Right renal cortex interstitium (tissue), 3 donors: Measurements from ENCODE around the gene GAK. TPM values are rescaled to one million over a fixed set of nuclear protein-coding genes. Genes with fewer than 3 reads are reported as not detected.

Source experiments
- DNase-seq, 3 donors: peaks; one replicate each; pipeline ENCODE4 v3.0.0-alpha.2; 2013; ENCODE audit warnings: low read depth in 3 of 3, low spot score in 2 of 3
- polyA plus RNA-seq, 3 donors: library from polyadenylated mRNA; unstranded; fragments of 120-200 nt; gene quantifications; one replicate each; pipeline ENCODE4 v1.2.1, GENCODE V29; 2013; ENCODE audit not compliant: insufficient read length in 3 of 3

The GAK gene
- polyA plus RNA-seq, 3 donors = 43.4 to 51.6 (median 50.9) TPM

DNA sequence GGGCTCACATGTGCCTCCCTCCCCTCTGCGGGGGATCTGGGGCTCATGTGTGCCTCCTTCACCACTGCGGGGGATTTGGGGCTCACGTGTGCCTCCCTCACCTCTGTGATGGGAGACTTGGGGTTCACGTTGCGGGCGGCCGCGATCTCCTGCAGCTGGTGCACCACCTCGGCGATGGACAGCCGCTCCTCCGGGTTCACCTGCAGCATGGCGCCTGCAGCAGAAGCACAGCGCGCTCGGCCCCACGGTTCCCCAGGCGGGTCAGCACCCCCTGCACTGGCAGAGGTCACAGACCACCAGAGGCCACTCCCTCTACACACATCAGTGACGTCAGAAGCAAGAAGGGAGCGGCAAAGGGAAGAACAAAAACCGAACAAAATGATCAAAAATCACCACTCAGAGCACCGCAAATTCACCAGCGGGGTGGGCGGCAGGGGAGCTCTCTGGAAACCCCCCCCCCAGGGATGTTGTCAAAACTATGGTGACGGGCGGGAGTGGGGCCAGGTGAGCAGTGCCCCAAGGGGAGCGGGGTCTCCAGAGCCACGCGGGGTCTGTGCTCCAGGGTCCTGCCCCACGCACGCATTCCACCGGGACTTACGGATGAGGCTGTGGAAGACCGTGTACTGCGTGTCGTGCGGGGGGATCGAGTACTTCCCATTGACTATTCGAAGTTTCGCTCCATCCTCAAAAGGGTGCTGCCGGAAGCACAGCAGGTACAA is 38.7 kb downstream of the GAK start:
- no peak for DNase-seq

DNA sequence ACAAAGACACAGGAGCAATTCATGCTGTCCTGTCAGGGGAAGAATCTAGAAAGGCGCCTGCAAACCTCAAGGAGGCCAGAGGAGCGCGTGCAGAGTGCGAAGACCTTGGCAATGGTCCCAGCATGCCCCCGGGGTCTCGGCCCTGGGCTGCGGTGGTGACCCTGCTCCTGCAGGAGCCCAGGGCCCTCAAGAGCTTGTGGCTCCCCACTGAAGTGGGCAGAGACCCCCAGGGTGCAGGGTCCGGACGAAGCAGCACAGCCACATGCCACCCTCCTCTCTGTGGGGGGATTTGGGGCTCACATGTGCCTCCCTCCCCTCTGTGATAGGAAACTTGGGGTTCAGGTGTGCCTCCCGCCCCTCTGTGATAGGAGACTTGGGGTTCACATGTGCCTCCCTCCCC is 39.3 kb downstream of the GAK start:
- DNase-seq = no peak

DNA sequence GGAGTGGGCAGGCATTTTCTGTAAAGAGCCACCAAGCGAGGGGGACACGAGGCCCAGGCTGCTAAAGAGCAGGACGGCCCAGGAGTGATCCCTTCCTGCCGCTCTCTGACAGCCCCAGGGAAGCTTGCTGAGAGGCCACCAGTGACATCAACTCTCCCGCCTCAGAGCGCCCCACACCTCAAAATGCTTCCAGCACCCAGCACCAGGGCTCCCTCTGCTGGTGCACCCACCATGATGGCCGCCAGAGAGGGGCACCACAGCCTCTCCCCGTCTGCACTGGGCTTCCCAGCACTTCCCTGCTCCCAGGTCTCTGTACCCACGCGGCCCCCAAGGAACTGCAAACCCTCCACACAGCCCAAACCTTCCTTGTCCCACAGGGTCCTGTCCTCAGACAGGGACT is 40.4 kb downstream of the GAK start:
- no peak for DNase-seq

DNA sequence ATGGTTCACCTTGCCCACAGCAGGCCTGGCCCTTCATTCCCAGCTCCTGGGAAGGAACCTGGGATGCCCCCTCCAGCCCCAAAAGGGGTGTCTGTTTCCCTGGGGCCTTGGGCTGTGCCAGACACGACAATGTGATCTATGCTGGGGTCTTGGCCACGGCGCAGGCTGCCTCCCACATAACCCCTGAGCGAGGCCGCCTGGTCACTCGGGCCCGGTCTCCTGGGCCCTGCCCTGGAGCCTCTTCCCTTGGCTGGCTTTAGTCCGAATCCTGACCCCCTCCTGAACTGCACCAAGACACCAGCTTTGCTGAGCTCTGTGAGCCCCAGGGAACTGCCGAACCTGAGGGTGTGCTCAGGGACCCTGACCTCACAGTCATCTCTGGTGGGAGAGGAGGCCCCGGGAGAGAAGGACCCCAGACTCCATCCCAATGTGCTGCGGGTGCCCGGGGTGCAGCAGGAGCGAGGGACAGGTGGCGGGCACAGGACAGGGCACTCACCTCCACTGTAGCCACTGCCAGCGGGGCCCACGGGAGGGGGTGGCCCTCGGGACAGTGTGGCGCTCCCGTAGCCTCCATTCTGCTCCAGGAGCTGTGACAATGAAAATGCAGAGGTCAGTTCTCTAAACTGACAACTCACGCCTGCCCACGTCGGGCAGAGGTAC is 42.0 kb downstream of the GAK start:
- DNase-seq = no peak

DNA sequence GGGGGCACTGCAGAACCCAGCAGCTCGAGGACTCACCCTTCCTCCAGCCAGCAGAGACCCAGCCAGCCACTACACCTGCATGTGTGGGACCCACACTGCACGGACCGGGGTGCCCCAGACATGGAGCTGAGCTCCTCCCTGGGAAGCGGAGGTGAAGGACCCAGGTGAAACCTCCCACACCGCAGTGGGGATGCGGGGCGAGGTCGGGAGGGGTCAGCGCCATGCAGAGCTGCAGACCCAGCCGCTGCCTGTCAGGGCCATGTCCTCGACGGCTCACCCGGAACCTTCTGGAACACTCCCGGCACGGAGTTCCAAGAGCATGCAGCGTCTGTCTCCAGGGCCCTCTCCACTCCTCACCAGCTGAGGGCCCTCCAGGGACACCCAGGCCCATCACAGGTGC is 42.6 kb downstream of the GAK start:
- no peak for DNase-seq

DNA sequence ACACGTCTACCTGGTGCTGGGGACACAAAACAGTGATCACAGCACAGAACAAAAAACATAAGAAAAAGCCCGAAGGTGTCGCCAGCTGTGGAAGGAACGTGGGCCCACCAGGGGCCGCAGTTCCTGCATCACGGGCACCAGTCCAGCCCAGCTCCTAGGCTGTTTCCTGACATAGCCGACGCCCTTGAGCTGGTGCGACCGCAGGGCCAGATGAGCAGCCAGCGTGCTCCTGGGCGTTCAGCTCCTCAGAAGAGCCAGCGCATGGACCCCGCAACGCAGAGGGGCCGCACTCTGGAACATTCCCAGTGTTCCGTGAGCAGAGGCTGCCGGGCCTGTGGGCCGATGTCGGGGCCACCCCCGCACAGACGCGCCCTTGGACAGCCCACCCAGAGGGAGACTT is 44.1 kb downstream of the GAK start:
- DNase-seq = no peak

DNA sequence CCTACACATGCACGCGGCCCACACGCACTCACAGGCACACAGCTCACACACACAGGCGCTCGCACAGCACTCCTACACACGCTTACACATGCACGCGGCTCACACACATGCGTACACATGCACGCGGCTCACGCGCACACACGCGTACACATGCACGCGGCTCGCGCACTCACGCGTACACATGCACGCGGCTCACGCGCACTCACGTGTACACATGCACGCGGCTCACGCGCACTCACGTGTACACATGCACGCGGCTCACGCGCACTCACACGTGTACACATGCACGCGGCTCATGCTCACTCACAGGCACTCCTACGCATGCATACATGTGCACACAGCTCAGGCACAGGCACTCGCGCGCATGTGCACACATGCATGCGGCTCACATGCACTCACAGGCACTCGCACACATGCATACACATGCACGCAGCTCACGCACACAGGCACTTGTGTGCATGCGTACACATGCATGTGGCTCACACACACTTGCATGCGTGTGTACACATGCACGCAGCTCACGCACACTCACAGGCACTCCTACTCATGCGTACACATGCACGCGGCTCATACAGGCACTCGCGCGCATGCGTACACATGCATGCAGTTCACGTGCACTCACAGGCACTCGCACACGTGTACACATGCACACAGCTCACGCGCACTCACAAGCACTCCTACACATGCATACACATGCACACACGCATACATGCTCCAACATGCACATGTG is 44.9 kb downstream of the GAK start:
- DNase-seq = no peak

DNA sequence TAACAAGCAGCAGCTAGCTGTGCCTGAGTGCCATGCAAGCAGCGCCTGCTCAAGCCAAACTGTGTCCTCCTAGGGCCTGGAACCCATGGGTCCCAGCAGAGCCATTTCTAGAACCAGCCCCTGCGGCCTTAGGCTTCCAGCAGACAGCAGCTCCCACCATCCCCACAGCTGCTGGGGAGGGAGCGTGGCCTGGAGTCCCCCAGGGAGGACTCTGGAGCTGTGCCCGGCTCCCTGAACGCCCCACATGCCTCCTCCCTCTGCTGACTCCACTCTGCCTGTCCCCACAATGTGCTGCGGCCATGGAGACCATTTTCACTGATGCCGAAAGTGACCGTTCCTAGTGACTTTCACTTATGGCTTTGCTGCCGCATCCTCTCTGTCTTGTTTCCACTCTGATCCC is 45.9 kb downstream of the GAK start:
- no peak for DNase-seq

DNA sequence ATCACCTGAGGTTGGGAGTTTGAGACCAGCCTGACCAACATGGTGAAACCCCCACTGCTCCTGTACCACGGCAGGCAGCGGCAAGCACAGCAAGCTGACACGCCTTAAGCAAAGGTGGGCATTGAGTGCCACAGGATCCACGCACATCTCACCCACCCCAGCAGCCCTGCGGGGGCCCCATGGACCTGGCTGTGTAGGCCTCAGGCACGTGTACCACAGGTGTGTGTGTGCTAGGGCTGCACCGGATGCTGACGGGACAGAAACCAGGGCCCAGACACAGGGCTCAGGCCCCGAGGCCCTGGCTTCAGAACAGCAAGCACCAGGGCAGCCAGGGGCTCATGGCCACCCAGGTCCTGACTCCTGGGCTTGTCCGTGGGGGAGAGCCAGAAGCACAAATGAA is 46.8 kb downstream of the GAK start:
- DNase-seq = no peak

DNA sequence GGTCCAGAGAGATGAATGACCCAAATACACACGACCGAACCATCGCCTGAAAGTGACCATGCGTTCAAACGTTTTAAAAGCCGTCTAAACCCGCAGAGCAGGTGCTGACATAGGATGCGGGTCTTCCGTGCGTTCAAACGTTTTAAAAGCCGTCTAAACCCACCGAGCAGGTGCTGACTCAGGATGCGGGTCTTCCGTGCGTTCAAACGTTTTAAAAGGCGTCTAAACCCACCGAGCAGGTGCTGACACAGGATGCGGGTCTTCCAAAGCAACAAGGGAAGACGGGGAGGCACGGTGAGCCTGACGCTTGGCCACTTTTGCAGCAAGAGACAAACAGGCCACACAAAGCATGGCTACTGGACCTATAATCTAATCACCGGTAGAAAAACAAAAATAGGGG is 47.2 kb downstream of the GAK start:
- no peak for DNase-seq

DNA sequence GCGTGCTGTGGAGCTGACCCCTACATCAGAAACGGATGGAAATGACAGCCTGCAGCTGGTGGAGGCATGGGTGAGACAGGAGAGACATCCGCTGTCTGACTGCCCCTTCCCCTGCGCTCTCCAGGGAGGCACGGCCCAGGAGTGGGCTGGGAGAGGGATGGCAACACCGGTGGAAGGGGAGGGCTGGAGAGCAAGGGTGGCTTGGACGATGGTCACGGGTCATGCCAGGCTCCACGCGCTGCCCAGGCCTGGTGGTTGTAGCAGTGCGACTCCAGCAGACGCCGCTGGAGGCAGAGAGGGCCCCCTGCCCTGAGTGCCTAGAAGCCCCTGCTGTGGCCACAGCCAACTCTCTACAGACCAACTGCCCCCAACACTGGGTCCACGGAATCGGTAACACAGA is 47.9 kb downstream of the GAK start:
- no peak for DNase-seq

DNA sequence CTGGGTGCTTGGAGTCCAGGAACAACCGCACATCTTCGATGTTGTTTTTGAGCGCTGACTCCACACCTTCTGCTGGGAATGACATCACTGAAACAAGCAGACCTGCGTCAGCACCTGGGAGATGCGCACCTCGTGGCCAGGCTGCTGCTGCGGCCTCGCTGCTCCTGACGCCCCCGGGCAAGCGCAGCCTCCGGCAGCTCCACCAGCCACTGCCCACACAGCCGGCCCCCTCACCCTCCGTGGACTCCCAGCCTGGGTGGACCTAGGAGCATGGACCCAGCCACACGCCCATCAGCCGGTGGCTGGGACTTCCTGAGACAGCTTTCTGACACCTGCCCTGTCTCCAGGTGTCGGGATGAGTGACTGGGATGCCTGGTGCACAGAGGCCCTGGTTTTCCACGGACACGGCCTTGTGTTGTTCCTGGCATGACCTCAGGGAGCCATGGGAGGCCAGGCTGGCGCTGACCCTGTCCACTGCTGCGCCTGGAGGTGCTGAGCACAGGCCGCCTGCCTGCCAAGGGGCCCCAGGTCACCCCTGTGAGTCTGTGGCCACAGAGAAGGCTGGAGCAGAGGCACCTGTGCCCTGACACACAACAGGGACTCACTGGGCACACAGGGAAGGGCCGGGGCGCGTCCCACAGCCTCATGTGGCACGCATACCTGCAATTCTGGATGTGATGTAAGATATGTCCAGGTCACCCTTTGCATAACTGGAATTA is 48.6 kb downstream of the GAK start:
- no peak for DNase-seq

DNA sequence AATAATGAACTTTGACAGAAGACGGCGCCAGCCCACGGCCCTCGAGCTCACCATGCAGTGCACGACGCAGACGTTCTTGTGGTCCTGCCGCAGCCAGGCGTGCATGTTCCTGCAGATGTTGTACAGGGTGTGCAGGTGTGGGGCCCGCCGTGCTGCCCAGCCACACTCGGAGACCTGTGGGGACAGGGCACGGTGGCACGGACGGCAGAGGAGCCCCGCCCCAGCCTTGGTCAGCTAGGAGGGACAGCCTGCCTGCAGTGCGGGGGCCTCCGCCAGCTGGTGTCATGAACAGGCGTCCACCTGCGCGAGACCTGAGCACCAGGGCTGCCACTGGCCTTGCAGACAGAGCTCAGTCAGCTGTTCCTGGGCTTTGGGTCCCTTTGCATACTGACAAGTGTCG is 49.5 kb downstream of the GAK start:
- DNase-seq = no peak

DNA sequence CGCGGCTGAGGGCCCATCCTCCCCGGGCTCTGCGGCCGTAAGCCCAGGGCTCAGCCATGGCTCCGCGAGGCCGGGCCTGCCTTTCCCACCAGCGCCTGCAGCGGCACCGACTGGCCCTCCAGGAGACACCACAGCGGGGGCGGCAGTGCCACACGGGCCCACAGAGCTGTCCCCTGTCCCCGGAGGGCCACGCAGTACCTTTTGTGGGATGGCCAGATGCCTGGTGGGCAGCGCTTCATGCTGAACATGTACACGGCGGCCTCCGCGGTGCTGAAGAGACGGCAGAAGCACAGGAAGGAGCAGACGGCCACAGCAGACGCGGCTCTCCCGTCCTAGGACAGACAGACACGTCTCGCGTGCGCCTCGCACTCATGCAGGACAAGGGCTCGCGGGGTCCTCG is 50.4 kb downstream of the GAK start:
- DNase-seq = no peak

DNA sequence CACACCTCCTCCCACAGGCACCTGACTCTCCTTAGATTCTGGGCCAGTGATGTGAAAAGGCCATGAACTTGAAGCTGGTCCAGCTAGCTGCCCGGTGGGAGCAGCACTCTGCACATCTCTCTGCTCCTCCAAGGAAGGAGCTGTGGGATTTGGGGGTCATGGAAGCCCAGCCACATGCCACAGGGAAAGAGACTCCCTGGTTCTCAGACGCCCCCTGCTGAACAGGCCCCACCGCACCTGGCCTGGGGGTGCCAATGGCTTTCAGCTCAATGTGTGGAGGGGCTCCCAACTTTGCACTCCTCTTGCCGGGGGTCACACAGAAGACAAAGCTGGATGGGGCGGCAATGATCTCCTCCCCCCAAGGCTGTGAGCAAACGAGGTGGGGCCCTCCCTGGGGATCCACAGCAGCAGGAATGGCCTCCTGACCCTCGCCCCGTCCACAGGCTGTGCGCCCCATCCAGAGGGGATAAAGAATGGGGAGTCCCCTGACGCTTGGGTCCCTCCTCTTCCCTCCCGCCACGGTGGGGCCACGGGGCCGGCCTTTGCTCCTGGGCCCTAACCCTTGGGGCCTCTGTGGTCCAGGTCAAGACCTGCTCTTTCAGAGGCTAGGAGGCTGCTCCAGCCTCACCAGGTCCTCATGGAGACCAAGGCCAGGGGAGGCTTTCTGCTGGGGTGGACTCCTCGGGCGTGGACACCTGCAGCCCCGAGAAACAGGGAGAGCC is 51.3 kb downstream of the GAK start:
- no peak for DNase-seq

DNA sequence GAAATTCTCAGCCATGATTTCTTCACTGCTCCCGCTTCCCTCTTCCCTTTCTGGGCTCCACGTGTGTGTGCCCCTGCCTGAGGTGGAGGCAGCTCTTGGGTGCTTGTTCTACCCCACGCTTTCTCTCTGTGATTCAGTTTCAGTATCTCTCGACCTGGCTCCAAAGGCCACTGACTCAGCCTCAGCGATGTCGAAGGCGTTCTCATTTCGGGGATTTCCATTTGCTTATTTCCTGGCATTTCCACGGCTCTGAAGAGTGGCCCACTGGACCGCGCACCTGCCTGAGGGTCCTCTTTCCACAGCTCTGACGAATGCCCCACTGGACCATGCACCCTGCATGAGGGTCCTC is 52.4 kb downstream of the GAK start:
- no peak for DNase-seq

DNA sequence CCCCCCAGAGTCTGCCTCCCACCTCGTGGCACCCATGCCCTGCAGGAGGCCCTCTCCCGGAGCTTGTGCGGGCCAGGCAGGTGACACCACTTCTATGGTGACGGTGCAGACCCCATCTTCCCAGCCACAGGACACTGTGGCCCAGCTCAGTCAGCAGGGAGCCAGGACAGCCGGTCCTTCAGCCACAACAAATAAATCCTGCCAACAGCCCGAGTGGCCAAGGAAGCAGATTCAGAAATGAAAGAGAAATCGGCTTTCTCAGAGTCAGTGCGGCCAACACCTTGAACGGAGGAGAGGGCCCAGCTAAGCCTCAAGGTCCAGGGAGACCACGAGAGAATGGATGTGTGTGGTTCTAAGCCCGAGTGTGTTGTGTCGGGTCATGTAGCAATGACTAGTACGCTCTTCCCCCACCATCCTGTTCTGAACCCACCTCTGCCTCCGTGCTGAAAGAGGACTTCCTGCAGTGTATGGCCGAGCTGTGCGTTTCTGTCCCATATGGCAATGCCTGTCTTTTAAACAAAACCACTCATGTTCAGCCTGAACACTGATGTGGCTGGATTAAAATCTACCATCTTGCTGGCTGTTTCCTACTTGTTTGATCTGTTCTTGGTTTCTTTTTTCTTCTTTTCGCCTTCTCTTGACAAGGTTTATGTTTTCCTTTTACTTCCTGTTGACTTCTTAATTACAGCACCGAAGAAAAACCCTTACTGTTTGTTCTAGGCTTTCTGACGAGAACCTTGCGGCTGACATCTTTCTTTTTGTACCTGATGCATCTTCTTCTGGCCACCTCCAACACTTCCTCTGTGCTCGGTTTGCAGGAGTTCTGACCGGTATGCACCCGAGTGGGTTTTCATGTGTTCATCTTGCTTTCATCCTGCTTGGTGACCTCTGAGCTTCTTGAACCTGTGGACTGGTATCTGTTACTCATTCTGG is 53.1 kb downstream of the GAK start:
- no peak for DNase-seq

DNA sequence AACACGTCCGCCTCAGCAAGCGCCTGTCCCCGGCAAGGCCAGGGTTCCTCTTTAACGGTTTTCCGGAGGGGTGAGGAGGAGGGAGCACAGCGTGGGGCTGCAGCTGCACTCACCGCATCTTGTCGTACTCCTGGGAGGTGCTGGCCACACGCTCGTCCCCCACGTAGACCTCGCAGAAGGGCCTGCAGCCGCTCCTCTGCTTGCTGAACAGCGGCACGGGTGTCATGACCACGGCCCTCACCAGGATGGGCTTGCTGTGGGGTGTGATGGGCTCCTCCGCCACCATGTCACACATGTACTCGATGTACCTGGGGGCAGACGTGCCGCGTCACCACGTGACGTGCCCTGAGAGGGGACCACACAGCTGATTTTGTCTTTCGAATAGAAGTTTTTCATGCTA is 54.6 kb downstream of the GAK start:
- no peak for DNase-seq

DNA sequence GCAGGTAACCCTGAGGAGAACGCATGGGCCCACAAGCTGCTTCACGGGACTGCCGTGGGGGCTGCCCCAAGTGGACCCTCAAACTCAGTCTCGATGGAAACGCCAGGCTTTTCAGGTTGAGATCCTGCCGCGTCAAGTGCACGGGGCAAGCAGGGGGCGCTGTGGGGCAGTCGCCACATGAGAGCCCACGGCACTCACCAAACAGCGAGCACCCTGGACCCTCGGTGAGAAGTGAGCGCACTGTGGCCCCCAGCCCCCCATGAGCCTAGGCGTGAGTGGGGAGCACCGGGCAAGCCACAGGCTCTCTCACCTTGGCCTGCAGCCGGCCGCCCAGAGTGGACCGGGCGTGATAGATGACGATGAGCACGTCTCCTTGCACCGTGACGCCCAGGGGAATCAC is 55.3 kb downstream of the GAK start:
- no peak for DNase-seq
